Mucosa of descending colon (tissue), 3 donors: Measurements from ENCODE around the gene CLIP2. TPM values are rescaled to one million over a fixed set of nuclear protein-coding genes. Genes with fewer than 3 reads are reported as not detected.
A peak's percentile ranks its signal among the peaks of the same experiment; 100 is the strongest.

ENCODE experiments used
- ATAC-seq: fragments of 200-7000 bp; cut with Tn5 transposase; one replicate; pipeline ENCODE4 v1.9.1; 2020; ENCODE audit warnings: mild to moderate bottlenecking, moderate library complexity
- DNase-seq, 3 donors: peaks; one replicate each; pipeline ENCODE4 v3.0.0-alpha.2; 2020
- H3K36me3 ChIP-seq: fragments of 200-600 bp; one replicate; pipeline ENCODE4 v1.8.0; 2021; ENCODE audit warnings: low read depth, mild to moderate bottlenecking
- H3K4me1 ChIP-seq: fragments of 200-600 bp; one replicate; pipeline ENCODE4 v1.8.0; 2021; ENCODE audit warnings: low read depth, mild to moderate bottlenecking
- H3K4me3 ChIP-seq: fragments of 200-600 bp; one replicate; pipeline ENCODE4 v1.8.0; 2021; ENCODE audit warnings: mild to moderate bottlenecking
- H3K9me3 ChIP-seq: fragments of 200-600 bp; one replicate; pipeline ENCODE4 v1.8.0; 2021; ENCODE audit warnings: mild to moderate bottlenecking
- intact Hi-C, 2 donors: fragments of 100-400 bp; cut with DNase I in 1 of 2; cut with micrococcal nuclease in 1 of 2; formaldehyde crosslinking; loops; one replicate each; pipeline versions ENCODE4 v1.11.0 to v1.11.1; 2022; cut with DNase I, micrococcal nuclease
- total RNA-seq, 3 donors: library from RNA; stranded (reverse); fragmentation: NEBNext Ultra II Directional in 2 of 3; extraction: Animal tissue kit (Norgen Biotek cat#: 25700) in 2 of 3; gene quantifications; one replicate each; pipeline versions ENCODE4 v1.2.1 to v1.2.4, GENCODE V29; 2021 to 2023
- TF ChIP-seq, protein P1 (sequence below): fragments of 200-600 bp; IDR thresholded peaks from one replicate; pipeline ENCODE4 v1.8.0; 2022; ENCODE audit warnings: antibody characterized with exemption, mild to moderate bottlenecking
- donor health status: DM: no; HTN: no; CAD: no; lungs with moderate emphysema.
- donor health status: DM: no; HTN: no; CAD: no.
- donor health status: DM: no; HTN: yes; CAD: no.

CLIP2 gene
- total RNA-seq, 3 donors from 2014 or later = 57.6 to 77.7 (median 67.1) TPM

DNA sequence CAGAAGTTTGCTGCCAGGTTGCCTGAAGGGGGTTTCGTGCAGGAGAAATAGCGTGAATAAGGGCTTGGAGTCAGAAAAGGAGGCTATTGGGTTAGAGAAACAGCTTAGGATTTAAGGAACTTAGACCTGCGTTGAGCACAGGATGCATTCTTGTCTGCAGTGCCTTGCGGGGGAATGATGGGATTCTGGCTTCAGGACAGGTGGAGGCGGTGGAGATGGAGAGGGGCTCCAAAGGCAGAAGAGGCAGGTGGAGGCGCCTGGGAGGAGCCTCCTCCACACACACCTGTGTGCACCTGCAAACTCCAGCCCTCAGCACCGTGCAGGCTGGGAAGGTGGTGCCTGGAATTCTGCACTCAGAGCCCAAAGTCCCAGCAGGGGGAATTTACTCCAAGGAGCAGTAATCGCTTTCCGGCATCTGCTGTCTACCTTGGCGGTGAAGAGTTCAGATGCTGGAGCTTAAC lies 1.8 kb downstream of the CLIP2 start:
- Histone ChIP-seq H3K9me3 (no peaks in the 10 kb centered on the region), H3K36me3 (no peaks in the 10 kb centered on the region), H3K4me1 (peaks cover 69% of the 10 kb centered on the region), H3K4me3 (no peak overlapping the region)
- DNase-seq (peak; percentile 57 to 70 (median 68)), ATAC-seq (peak; percentile 19)
- TF ChIP-seq, protein P1, sequence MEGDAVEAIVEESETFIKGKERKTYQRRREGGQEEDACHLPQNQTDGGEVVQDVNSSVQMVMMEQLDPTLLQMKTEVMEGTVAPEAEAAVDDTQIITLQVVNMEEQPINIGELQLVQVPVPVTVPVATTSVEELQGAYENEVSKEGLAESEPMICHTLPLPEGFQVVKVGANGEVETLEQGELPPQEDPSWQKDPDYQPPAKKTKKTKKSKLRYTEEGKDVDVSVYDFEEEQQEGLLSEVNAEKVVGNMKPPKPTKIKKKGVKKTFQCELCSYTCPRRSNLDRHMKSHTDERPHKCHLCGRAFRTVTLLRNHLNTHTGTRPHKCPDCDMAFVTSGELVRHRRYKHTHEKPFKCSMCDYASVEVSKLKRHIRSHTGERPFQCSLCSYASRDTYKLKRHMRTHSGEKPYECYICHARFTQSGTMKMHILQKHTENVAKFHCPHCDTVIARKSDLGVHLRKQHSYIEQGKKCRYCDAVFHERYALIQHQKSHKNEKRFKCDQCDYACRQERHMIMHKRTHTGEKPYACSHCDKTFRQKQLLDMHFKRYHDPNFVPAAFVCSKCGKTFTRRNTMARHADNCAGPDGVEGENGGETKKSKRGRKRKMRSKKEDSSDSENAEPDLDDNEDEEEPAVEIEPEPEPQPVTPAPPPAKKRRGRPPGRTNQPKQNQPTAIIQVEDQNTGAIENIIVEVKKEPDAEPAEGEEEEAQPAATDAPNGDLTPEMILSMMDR = no peak
- intact Hi-C loops = loop anchor here in 1 of 2 donors (10.0 kb wide), 1 partner anchor 94 kb away; no protein-coding TSS in a partner anchor

- no peak for ATAC-seq
- H3K36me3 ChIP-seq = no peaks in the 10 kb centered on the region
- TF ChIP-seq, protein P1 = no peak
- no peak overlapping the region for H3K4me3 ChIP-seq
- peaks cover 63% of the 10 kb centered on the region for H3K4me1 ChIP-seq
- DNase-seq = no peak
- H3K9me3 ChIP-seq = no peaks in the 10 kb centered on the region
- intact Hi-C loops = loop anchor here in 1 of 2 donors (10.0 kb wide), 1 partner anchor 93 kb away; no protein-coding TSS in a partner anchor
Measured at GRCh38 chr7:74291535-74291934, 2.3 kb downstream of the CLIP2 start.

DNA sequence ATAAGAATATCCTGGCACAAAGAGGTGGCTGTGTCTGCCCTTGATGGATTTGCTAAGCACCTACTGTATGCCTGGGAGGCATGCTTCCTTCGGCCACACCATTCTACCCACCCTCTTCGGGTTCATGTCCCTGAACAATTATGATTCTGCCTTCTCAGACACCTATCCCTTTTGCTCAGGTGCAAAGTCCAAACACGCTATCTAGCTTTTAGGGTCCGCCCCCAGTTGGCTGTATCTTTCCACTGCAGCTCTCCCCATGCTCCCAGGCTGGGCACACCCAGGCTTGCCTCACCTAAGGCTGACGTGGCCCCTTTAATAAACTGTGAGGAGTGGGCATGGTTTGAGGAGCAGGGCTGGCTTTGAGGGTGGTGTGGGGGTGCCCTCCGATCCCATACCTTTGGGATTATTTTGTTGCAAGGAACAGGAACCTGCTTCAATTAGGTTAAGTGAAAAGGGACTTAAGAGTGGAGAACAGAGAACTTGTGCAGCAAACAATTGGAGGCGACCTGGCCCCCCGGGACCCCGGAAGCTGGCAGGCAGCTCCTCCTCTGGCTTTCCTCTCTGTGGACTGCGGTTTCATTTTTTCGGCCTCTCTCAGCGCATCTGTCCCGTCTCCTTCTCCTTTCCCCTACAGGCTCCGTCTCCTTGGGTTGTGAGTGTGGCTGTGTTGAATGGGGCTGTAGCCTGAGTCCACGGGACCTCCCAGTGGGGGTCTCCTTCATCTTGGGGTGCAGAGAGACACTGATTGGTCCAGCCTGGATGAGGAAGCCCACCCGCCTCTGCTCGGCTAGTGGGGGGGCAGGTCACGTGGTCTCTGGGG lies 3.8 kb downstream of the CLIP2 start:
- ATAC-seq (peak; percentile 78), DNase-seq (peak; percentile 79 to 92 (median 84))
- Histone ChIP-seq H3K4me3 (no peak overlapping the region), H3K4me1 (peaks cover 52% of the 10 kb centered on the region), H3K9me3 (no peaks in the 10 kb centered on the region), H3K36me3 (no peaks in the 10 kb centered on the region)
- intact Hi-C loops = loop anchor here in 1 of 2 donors (10.0 kb wide), 1 partner anchor 92 kb away; no protein-coding TSS in a partner anchor
- TF ChIP-seq, protein P1 = no peak

GRCh38 chr7:74293577-74293908 lies 4.3 kb downstream of the CLIP2 start:
- intact Hi-C loops = loop anchor here in 1 of 2 donors (10.0 kb wide), 1 partner anchor 91 kb away; no protein-coding TSS in a partner anchor
- no peak for DNase-seq
- ATAC-seq = no peak
- H3K4me1 ChIP-seq = peaks cover 46% of the 10 kb centered on the region
- no peaks in the 10 kb centered on the region for H3K9me3 ChIP-seq
- TF ChIP-seq, protein P1 = no peak
- no peaks in the 10 kb centered on the region for H3K36me3 ChIP-seq
- H3K4me3 ChIP-seq = no peak overlapping the region

- Histone ChIP-seq H3K36me3 (no peaks in the 10 kb centered on the region), H3K4me1 (peaks cover 41% of the 10 kb centered on the region), H3K9me3 (no peaks in the 10 kb centered on the region), H3K4me3 (no peak overlapping the region)
- intact Hi-C loops = loop anchor here in 1 of 2 donors (10.0 kb wide), 1 partner anchor 90 kb away; no protein-coding TSS in a partner anchor
- TF ChIP-seq, protein P1 = no peak
- DNase-seq (no peak), ATAC-seq (no peak)
Measured at GRCh38 chr7:74294191-74294998, 5.2 kb downstream of the CLIP2 start.
